HG02759 (cell line): ENCODE measurements around the gene BIK.
"Not testable (repeated sequence)": the region's sequence is repeated elsewhere in the genome, so short reads cannot be mapped to it uniquely, and the experiment has no call there.

Source experiments
- ATAC-seq: cut with Tn5 transposase; IDR thresholded peaks from one replicate; pipeline ENCODE4 v1.9.1; 2021; ENCODE audit warnings: mild to moderate bottlenecking, moderate library complexity; ENCODE audit not compliant: unreplicated experiment

Gene BIK

DNA sequence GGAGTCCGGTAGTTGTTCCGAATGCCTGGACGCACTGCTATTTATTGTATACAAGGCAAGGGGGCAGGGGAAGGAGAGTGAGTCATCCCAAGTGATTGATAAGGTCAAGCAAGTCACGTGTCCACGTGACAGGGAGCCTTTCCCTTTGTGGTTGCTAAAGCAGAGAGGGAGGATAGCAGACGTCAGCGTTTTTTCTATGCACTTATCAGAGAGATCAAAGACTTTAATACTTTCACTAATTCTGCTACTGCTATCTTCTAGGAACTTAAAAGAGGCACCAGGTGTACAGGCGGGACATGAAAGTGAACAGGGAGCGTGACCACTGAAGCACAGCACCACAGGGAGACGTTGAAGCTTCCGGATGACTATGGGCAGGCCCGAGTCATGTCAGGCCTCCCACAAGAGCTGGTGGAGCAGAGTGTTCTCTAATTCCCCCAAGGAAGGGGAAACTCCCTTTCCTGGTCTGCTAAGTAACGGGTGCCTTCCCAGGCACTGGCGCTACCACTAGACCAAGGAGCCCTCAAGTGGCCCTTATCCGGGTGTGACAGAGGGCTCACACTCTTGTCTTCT, 6.4 kb upstream of the BIK start:
- ATAC-seq: not testable (repeated sequence)

DNA sequence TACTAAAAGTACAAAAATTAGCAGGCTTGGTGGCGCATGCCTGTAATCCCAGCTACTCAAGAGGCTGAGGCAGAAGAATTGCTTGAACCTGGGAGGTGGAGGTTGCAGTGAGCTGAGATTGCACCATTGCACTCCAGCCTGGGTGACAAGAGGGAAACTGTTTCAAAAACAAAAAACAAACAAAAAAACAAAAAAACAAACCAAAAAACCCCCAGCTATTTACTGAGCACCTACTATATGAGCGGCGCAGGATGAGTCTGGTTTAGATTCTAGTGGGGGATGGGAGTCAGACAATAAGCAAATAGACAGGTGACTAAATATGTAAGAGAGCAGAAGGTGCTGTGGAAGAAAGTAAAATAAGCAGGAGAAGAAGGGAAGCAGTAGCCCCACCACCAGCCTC, 5.6 kb upstream of the BIK start:
- not testable (repeated sequence) for ATAC-seq

- ATAC-seq: no peak
Measured at GRCh38 chr22:43106302-43106701, 4.2 kb upstream of the BIK start.

- ATAC-seq: no peak
Measured at GRCh38 chr22:43109511-43109910, 1.0 kb upstream of the BIK start.

DNA sequence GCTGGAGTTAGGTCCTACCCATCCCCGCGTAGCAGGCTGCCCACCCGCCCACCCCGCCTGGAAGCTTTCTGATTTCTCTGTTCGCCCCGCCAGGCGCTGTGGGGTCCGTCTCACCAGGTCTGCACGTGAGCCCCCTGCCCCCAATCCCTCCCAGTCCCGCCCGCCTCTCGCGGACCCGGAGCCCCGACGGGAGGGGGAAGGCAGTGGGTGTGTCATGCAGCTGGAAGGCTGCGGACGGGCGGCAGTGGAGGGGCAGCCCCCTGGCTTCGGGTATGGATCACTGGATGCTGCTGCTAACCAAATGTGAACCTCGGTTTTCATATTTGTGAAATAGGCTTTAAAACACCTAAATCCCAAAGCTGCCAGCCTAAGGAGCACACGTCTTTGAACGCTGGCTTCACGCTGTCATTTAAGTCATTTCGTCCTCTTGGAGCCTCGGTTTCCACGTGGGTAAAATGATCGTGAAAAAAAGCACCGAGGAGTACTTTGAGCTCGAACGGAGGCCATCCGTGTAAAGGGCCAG, 568 bp upstream of the BIK start:
- no peak for ATAC-seq

DNA sequence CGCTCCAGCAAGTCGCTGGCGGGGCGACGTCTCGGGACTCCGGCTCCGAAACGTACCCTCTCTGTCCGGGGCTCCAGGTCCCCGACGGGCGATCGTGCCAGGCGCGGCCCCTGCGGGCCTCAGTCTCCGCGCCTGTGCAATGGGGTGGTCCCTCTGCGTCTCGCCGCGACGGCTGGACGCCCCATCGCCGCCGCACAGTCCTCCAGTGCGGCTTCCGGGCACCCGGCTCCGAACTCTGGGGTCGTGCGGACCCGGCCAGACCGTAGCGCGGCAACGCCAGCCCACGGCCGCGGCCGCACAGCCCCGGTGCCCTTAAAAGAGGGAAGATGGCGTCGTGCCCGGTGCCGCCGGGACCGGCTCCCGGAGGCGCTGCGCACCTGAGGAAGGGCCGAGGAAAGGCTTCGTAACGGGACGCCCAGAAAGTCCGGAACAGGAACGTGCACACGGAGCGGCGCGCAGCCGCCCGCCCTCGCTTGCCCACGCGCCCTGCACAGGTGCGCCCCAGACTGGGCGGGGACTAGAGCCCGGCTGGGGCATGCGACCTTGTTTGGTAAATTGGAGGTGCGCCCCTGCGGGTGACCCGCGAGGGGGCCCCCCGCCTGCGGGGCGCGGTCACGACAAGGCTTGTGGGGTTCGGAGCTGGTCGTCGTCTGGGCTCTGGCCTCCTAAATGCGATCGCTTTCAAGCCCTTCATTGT, 525 bp downstream of the BIK start:
- ATAC-seq: no peak

- no peak for ATAC-seq
Measured at GRCh38 chr22:43113526-43114251, 3.1 kb downstream of the BIK start.

DNA sequence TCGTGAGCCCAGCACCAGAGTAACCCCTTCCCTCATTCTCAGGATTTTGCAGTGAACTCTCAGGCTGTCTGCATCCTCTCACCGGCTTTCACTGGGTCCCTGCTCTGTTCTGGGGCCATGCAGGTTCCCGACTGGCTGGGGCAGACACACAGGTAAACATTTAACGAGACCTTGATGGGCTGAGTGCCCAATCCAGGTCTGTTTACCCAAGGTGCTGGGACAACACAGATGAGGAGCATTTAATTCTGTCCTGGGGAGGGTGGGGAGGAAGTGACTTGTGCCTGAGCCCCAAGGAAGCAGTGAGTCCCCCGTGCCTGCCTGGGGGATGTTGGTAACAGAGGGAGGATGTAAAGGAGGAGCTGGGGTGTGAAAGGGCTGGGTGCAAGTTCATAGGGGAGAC, 4.4 kb downstream of the BIK start:
- ATAC-seq: no peak

- no peak for ATAC-seq
Measured at GRCh38 chr22:43116932-43117331, 6.4 kb downstream of the BIK start.

DNA sequence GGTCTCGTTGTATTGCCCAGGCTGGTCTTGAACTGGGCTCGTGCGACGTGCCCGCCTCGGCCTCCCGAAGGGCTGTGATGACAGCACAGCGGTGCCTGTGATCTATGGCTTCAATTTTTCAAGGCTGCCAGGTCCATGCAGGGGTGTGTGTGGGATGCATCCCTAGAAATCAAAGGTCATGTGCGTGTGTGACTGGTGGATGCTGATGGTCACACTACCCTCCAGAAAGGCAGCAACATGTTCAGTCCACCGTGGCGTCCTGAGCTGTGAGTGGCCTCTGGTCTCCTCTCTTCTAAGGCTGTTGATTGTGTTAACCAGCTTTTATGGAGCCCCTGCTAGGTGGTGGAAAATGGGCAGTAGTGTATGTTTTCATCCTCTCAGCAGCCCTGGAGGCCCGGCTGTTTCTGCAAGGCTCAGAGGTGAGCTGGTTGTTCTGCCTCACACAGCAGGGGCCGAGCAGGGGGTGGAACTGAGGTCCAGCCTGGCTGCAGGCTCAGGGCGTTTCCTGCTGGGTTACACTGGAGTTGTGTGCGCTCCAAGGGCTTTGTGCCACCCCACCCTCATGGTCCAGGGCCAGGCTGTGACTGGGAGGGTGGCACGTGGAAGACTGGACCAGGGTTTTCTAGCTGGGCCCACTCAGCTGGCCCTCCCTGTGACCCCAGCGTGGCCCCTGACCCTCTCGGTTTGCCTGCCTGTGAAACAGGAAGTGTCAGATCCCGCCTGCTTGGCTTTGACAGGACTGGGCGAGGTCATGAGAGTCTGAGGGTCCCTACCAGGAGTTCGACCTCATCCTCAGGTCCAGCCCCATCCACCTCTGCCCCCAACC, 7.7 kb downstream of the BIK start:
- no peak for ATAC-seq

DNA sequence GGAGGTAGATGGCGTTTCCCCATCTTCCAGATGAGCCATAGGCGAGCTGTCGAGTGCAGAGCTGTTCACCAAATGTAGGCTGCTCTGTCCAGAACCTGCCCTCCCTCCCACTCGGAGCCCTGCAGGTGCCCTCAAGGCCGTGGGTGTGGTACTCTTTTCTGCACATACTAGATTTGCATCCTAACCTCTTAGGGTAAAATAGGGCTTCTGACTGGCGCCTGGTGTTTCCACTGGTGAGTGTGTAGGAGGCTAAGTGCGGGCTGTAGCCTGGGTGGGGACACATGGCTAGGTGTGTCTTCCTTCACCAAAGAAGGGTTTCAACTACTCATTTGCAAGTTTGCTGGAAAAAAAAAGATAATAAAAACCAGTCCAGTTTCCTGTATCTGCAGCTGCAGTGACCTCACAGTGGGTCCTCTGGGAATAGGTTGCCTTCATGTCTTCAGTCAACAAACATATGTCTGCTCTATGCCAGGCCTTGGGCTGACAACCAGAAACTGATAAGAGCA, 8.5 kb downstream of the BIK start:
- peak; percentile 64 for ATAC-seq

DNA sequence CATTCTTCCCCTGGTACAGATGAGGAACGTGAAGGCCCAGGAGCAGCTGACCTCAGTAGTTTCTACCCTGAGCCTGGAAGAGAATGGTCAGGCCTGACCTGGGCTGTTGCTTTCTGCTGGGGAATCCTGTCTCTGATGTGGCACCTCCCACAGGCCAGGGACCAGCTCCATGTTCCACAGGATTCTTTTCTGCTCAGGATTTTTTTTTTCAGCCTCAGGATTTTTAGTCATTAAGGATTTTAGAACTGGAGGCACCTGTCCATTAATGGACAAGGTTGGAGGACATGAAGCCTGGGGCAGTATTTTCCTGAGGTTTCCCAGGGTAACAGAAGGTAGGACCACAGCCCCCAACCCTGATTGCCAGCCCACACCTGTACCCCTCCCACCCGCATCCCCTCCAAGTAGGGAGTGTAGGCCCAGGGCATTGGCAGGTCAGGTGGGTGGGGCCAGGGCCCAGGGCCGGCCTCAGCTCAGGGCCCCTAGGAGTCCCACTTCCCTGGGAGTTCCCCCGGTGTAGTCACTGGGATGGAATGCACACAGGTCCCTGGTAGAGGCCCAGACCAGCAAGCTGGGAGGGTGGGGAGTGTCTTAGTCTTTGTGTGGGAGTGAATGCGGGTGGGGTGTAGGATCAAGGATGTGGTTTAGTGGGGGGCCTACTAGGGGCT, 16.1 kb downstream of the BIK start:
- no peak for ATAC-seq

GRCh38 chr22:43127166-43127908, 16.8 kb downstream of the BIK start:
- no peak for ATAC-seq

- ATAC-seq: no peak
Measured at GRCh38 chr22:43128116-43128515, 17.6 kb downstream of the BIK start.

GRCh38 chr22:43128928-43129424, 18.4 kb downstream of the BIK start:
- ATAC-seq: no peak

- ATAC-seq: no peak
Measured at GRCh38 chr22:43129426-43130425, 19.2 kb downstream of the BIK start.

GRCh38 chr22:43131773-43132501, 21.4 kb downstream of the BIK start:
- no peak for ATAC-seq

- ATAC-seq: no peak
Measured at GRCh38 chr22:43133401-43133800, 22.9 kb downstream of the BIK start.
